ENCODE results near the gene LIMS2. TPM values are rescaled to one million over a fixed set of nuclear protein-coding genes. Genes with fewer than 3 reads are reported as not detected.
A peak's percentile ranks its signal among the peaks of the same experiment; 100 is the strongest.

Gene LIMS2
- total RNA-seq, 1 donor from 2014 or later = 3.8 TPM

DNA sequence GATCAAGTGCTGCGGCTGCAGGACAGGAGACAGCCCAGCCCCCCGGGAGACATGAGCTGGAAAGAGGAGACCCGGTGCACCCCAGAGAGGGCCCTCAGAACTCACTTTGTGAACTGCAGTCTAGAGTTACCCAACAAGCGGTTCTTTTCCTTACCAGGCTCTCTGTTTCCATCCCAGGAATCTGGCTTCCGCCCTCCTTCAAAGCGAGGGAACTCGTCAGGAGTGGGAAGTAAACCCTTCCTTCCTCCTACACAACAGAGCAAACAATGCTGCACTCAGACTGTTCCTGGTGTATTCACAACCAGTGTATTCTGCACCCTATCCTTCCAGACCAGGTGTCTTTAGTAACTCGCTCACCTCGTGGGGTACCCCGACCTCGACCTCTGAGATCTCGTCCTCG, 34.0 kb upstream of the LIMS2 start:
- no peak overlapping the region for H3K4me3 Mint-ChIP-seq (ENCODE audit: unreplicated experiment)
- DNase-seq (ENCODE audit: low spot score) = peak; percentile 15
- peak overlapping the region; percentile 64 for H3K27ac Mint-ChIP-seq (ENCODE audit: unreplicated experiment)
- H3K4me1 Mint-ChIP-seq (ENCODE audit: unreplicated experiment) = peaks cover 25% of the 10 kb centered on the region
- no peaks in the 10 kb centered on the region for H3K9me3 Mint-ChIP-seq (ENCODE audit: unreplicated experiment)
- TF ChIP-seq, protein P1, sequence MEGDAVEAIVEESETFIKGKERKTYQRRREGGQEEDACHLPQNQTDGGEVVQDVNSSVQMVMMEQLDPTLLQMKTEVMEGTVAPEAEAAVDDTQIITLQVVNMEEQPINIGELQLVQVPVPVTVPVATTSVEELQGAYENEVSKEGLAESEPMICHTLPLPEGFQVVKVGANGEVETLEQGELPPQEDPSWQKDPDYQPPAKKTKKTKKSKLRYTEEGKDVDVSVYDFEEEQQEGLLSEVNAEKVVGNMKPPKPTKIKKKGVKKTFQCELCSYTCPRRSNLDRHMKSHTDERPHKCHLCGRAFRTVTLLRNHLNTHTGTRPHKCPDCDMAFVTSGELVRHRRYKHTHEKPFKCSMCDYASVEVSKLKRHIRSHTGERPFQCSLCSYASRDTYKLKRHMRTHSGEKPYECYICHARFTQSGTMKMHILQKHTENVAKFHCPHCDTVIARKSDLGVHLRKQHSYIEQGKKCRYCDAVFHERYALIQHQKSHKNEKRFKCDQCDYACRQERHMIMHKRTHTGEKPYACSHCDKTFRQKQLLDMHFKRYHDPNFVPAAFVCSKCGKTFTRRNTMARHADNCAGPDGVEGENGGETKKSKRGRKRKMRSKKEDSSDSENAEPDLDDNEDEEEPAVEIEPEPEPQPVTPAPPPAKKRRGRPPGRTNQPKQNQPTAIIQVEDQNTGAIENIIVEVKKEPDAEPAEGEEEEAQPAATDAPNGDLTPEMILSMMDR (IDR thresholded peaks at IDR 0.05; ENCODE audit: unreplicated experiment) = no peak
- peaks cover 15% of the 10 kb centered on the region for H3K36me3 Mint-ChIP-seq (ENCODE audit: low read depth, unreplicated experiment)
- H3K27me3 Mint-ChIP-seq (ENCODE audit: unreplicated experiment) = peaks cover 1% of the 10 kb centered on the region

DNA sequence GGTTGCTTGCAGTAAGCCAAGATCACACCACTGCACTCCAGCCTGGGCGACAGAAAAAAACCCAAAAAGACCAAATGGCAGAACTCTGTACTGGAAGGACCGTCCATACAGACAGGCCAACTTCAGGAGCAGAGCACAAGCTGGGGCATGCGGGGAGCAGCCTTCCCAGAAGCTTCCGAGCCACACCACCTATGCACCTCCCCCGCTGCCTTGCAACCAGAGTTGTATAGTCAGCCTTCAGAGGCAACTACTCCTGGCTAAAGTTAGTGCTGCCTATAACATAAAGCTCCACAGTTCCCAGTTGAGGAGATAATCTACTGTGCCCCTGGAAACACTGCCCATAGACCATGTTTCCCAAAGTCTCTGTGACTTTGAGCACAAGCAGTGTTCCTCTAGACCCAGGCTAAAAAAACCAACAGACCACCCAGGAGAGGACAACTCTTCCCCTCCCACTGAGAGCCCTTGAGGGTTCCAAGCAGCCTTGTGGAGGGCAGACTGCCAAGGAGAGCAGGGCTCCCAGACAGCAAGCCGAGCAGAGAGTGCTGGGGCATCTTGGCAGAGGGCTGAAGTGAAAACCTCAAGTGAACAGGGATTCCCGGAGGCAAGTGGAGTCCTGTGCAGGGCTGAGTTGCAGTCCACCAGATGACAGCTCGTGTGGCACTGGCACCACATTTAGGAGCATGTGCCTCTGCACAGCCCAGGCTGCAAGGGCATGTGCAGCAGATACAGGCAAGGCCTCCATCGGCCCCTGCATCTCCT, 32.7 kb upstream of the LIMS2 start:
- peaks cover 25% of the 10 kb centered on the region for H3K4me1 Mint-ChIP-seq (ENCODE audit: unreplicated experiment)
- no peak for DNase-seq (ENCODE audit: low spot score)
- TF ChIP-seq, protein P1 (IDR thresholded peaks at IDR 0.05; ENCODE audit: unreplicated experiment) = no peak
- H3K4me3 Mint-ChIP-seq (ENCODE audit: unreplicated experiment) = peak overlapping the region; percentile 18
- no peak overlapping the region for H3K27ac Mint-ChIP-seq (ENCODE audit: unreplicated experiment)
- H3K9me3 Mint-ChIP-seq (ENCODE audit: unreplicated experiment) = no peaks in the 10 kb centered on the region
- peaks cover 1% of the 10 kb centered on the region for H3K27me3 Mint-ChIP-seq (ENCODE audit: unreplicated experiment)
- H3K36me3 Mint-ChIP-seq (ENCODE audit: low read depth, unreplicated experiment) = peaks cover 18% of the 10 kb centered on the region

GRCh38 chr2:127706215-127706990, 31.1 kb upstream of the LIMS2 start:
- peaks cover 22% of the 10 kb centered on the region for H3K36me3 Mint-ChIP-seq (ENCODE audit: low read depth, unreplicated experiment)
- no peak overlapping the region for H3K27ac Mint-ChIP-seq (ENCODE audit: unreplicated experiment)
- H3K4me3 Mint-ChIP-seq (ENCODE audit: unreplicated experiment) = no peak overlapping the region
- peaks cover 34% of the 10 kb centered on the region for H3K4me1 Mint-ChIP-seq (ENCODE audit: unreplicated experiment)
- peaks cover 6% of the 10 kb centered on the region for H3K27me3 Mint-ChIP-seq (ENCODE audit: unreplicated experiment)
- no peaks in the 10 kb centered on the region for H3K9me3 Mint-ChIP-seq (ENCODE audit: unreplicated experiment)
- DNase-seq (ENCODE audit: low spot score) = no peak
- TF ChIP-seq, protein P1 (IDR thresholded peaks at IDR 0.05; ENCODE audit: unreplicated experiment) = no peak

DNA sequence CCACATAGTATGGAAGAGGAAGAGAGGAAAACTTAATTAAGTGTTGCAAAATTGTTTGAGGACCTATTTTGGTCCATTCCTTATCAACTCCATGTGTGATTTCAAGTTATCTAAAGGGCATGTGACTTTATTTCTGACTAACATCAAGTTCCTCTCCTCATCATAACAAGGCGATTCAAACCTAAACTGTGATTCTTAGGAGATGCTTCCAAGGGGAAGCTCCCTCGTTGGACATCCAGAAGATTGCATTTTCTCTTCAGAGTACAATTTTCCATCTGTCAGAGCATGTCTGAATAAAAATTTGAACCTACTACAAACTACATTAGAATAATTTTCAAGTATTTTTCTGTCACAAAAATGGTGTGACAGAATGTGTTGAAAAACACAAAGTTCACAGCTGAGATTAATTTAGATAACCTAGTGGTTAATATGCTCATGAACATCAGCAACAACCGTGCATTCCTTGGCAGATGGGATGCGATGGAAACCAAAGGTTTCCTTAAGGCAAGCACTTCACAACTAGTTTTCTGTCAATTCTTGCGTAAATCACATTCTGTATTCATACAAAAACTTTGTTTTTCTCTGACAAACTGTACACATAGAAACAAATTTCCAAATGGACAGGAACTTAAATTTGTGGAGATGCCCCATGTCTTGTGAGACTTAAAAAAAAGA, 30.2 kb upstream of the LIMS2 start:
- H3K4me1 Mint-ChIP-seq (ENCODE audit: unreplicated experiment) = peaks cover 35% of the 10 kb centered on the region
- DNase-seq (ENCODE audit: low spot score) = no peak
- peaks cover 22% of the 10 kb centered on the region for H3K36me3 Mint-ChIP-seq (ENCODE audit: low read depth, unreplicated experiment)
- TF ChIP-seq, protein P1 (IDR thresholded peaks at IDR 0.05; ENCODE audit: unreplicated experiment) = no peak
- peaks cover 9% of the 10 kb centered on the region for H3K27me3 Mint-ChIP-seq (ENCODE audit: unreplicated experiment)
- no peaks in the 10 kb centered on the region for H3K9me3 Mint-ChIP-seq (ENCODE audit: unreplicated experiment)
- no peak overlapping the region for H3K27ac Mint-ChIP-seq (ENCODE audit: unreplicated experiment)
- no peak overlapping the region for H3K4me3 Mint-ChIP-seq (ENCODE audit: unreplicated experiment)
